NK-92 (cell line): ENCODE data around the gene VSIG10.
"Not testable (repeated sequence)": the region's sequence is repeated elsewhere in the genome, so short reads cannot be mapped to it uniquely, and the experiment has no call there.

ENCODE experiments used
- DNase-seq: peaks from one replicate; lab custom pipeline; 2025; ENCODE audit not compliant: unreplicated experiment; lab: John Stamatoyannopoulos, UW

The VSIG10 gene

GRCh38 chr12:118109088-118109487 is 5.3 kb upstream of the VSIG10 start:
- DNase-seq = no peak

GRCh38 chr12:118107694-118108093 is 3.9 kb upstream of the VSIG10 start:
- no peak for DNase-seq

DNA sequence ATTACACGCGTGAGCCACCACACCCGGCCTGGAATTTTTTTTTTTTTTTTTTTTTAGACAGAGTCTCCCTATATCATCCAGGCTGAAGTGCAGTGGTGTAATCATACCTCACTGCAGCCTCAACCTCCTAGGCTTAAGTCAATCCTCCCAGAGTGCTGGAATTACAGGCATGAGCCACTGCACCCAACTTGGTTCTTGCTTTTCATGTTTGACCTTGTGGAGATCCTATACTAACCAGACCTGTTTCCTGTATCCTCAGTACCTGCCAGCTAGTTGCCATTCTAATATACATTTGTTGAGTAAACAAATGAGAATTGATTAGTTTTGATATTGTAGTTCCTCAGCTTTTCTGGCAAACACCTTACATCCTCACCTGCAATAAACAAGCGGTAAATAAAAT is 3.2 kb upstream of the VSIG10 start:
- DNase-seq = no peak

- DNase-seq = no peak
These were observed 610 bp downstream of the VSIG10 start for GRCh38 chr12:118103201-118103600.

DNA sequence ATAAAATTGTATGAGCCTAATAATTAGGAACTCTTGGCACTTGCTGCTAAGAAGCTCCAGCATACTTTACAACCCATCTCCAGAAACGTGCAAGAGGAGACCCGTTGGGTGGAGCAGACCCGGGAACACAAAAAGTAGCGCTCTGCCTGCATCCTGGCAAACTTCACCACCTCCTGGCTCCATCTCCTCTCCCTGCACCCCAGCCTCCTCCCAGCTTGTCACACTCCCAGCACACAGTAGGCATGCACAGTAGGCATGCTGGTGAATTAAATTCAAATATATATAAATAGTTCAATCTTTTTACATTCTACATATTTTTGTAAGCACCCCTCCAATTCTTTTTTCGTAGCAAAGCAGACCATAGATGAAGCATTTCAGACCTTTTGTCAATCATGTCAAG is 1.2 kb downstream of the VSIG10 start:
- DNase-seq = no peak

GRCh38 chr12:118102070-118102469 is 1.7 kb downstream of the VSIG10 start:
- no peak for DNase-seq

GRCh38 chr12:118101051-118101450 is 2.8 kb downstream of the VSIG10 start:
- DNase-seq = no peak

- no peak for DNase-seq
These were observed 4.7 kb downstream of the VSIG10 start for GRCh38 chr12:118098911-118099671.

GRCh38 chr12:118098401-118098800 is 5.4 kb downstream of the VSIG10 start:
- DNase-seq = no peak

- no peak for DNase-seq
These were observed 9.8 kb downstream of the VSIG10 start for GRCh38 chr12:118094039-118094438.

GRCh38 chr12:118089782-118090181 is 14.0 kb downstream of the VSIG10 start:
- no peak for DNase-seq

DNA sequence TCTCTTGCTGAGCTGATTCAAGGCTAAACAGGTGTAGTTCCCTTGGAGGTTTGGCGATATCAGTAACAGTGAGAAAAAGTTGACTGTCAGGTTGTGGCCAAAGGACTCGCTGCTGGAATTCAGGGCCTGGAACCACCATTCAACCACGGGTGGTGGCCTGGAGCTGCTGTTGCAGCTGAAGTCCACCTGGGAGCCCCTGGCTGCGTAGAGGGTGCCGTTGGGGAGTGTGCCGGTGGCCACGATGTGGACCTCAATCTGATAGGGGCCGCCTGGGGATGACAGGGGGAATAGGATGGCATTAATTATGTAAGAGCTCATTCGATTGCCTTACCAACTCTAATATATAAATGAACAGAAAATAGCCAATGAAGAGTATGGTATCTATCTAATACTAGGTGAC is 21.6 kb downstream of the VSIG10 start:
- DNase-seq = no peak

DNA sequence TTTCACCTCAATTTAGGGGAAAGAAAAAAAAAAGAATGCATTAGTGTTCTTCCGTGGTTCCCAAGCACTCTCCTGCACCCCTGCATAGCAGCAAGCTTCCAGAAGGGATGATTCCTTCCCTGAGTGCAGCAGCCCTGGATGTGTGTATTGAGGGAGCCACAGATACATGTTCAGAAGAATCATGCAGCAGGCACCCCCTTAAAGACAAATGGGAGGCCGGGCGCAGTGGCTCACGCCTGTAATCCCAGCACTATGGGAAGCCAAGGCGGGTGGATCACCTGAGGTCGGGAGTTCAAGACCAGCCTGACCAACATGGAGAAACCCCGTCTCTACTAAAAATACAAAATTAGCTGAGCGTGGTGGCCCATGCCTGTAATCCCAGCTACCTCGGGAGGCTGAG is 22.3 kb downstream of the VSIG10 start:
- DNase-seq = not testable (repeated sequence)

DNA sequence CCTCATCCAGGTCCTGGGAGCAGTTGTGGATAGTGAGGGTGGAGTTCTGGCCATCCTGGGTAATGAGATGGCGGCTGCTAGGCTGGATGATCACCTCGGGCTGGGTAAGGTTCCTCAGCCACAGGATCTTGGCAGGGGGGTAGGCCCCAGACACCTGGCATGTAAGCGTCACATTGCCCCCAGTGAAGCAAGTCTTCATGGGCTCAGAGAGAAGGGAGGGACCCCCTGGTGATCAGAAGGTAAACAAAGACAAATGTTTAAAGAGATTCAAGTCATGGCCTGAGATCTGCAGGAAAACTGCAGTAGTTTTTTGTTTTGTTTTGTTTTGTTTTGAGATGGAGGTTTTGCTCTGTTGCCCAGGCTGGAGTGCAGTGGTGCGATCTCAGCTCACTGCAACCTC is 30.0 kb downstream of the VSIG10 start:
- DNase-seq = no peak

DNA sequence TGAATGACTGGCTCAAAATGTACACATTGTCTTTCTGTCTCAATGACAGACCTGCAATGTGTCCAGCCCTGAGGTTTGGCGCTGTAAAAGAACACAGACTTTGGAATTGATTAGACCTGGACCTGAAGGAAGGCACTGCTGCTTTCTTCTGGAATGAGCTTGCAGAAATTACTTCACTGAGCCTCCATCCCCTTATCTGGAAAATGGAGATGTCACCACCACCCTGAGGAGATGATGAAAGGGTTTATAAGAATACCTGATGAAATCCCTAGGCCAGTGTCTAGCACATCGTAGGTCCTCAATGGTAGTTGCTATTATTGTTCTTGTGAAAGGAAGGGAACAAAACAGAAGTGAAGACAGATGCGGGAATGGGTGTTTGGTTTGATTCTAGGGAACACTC is 33.2 kb downstream of the VSIG10 start:
- no peak for DNase-seq

GRCh38 chr12:118068445-118068844 is 35.4 kb downstream of the VSIG10 start:
- DNase-seq = no peak

GRCh38 chr12:118065380-118065779 is 38.4 kb downstream of the VSIG10 start:
- no peak for DNase-seq

DNA sequence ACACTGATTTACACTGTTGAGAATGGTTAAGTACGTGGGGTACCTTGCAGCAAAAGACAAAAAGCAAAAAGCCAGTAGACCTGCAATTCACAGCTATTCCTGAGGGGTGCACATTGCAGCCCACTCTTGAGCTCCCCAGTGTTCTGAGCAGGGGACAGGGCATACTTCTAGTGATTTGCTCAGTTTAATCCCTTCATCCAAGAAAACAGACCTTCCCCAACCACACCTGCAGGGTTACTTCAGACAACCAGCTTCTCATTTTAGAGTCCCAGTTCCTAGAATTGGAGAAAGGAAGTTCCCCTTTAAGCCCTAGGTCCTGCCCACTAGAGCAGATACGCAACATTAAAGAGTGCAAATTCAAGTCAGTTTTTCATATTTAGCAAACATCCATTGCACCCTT is 39.2 kb downstream of the VSIG10 start:
- DNase-seq = no peak

- DNase-seq = no peak
These were observed 40.0 kb downstream of the VSIG10 start for GRCh38 chr12:118063576-118064391.

- DNase-seq = no peak
These were observed 41.7 kb downstream of the VSIG10 start for GRCh38 chr12:118061873-118062843.
